PC-3 (cell line): ENCODE results near the gene RGS12. TPM values are rescaled to one million over a fixed set of nuclear protein-coding genes. Genes with fewer than 3 reads are reported as not detected.
A peak's percentile ranks its signal among the peaks of the same experiment; 100 is the strongest.

ENCODE experiments used
- ATAC-seq: fragments of 200-7000 bp; cut with Tn5 transposase; 2 replicates; pipeline ENCODE4 v1.9.1; 2020; ENCODE audit warnings: mild to moderate bottlenecking, moderate library complexity
- BruUV-seq: library from RNA; stranded (reverse); fragments of 400-500 nt; replicated peaks from 2 replicates; lab custom pipeline; 2021; lab: Mats Ljungman, UMichigan
- CTCF ChIA-PET: fragments of 300-600 bp; sonication (Branson Sonifier 250); formaldehyde crosslinking; loops from one replicate; lab custom pipeline; 2022; ENCODE audit warnings: antibody characterized with exemption; lab: Charles Lee
- POLR2A ChIA-PET: fragments of 300-600 bp; sonication (Branson Sonifier 250); formaldehyde crosslinking; loops from one replicate; lab custom pipeline; 2022; ENCODE audit warnings: antibody characterized with exemption; ENCODE audit not compliant: unreplicated experiment; lab: Charles Lee
- DNase-seq: peaks from one replicate; pipeline ENCODE4 v3.0.0-alpha.2; 2015
- H2AFZ ChIP-seq: fragments of 300-600 bp; sonication (generic); 2 replicates; pipeline ENCODE4 v1.6.0; 2016; ENCODE audit warnings: antibody characterized with exemption, low read length
- H3F3A ChIP-seq: fragments of 300-600 bp; sonication (generic); one replicate; pipeline ENCODE4 v1.6.0; 2017; ENCODE audit warnings: antibody characterized with exemption, low read length, control low read depth, mild to moderate bottlenecking; ENCODE audit not compliant: unreplicated experiment
- H3K27ac ChIP-seq: fragments of 300-600 bp; sonication (generic); 2 replicates; pipeline ENCODE4 v1.5.1; 2016; ENCODE audit warnings: mild to moderate bottlenecking, low read length
- H3K27me3 ChIP-seq: fragments of 300-600 bp; sonication (generic); 2 replicates; pipeline ENCODE4 v1.6.1; 2016; ENCODE audit warnings: low read length, mixed read lengths
- H3K36me3 ChIP-seq: fragments of 300-600 bp; sonication (generic); 2 replicates; pipeline ENCODE4 v1.6.1; 2016; ENCODE audit warnings: low read depth, mixed run types, low read length, mixed read lengths
- H3K4me1 ChIP-seq: fragments of 300-600 bp; sonication (generic); 2 replicates; pipeline ENCODE4 v1.5.1; 2016; ENCODE audit warnings: low read length; ENCODE audit not compliant: insufficient read depth
- H3K4me2 ChIP-seq: fragments of 300-600 bp; sonication (generic); 2 replicates; pipeline ENCODE4 v1.6.0; 2016; ENCODE audit warnings: low read length
- H3K4me3 ChIP-seq: fragments of 300-600 bp; sonication (generic); 2 replicates; pipeline ENCODE4 v1.5.1; 2016; ENCODE audit warnings: mild to moderate bottlenecking, low read length, mixed read lengths
- H3K79me2 ChIP-seq: fragments of 300-600 bp; sonication (generic); 2 replicates; pipeline ENCODE4 v1.6.1; 2017; ENCODE audit warnings: low read length, mixed read lengths
- H3K9ac ChIP-seq: fragments of 300-600 bp; sonication (generic); 2 replicates; pipeline ENCODE4 v1.6.0; 2016; ENCODE audit warnings: mild to moderate bottlenecking, low read length
- H3K9me2 ChIP-seq: fragments of 300-600 bp; sonication (generic); replicated peaks from 2 replicates; pipeline ENCODE4 v1.6.1; 2016; ENCODE audit warnings: mixed run types, low read length, mixed read lengths
- H3K9me3 ChIP-seq: fragments of 300-600 bp; sonication (generic); 2 replicates; pipeline ENCODE4 v1.6.1; 2016; ENCODE audit warnings: low read length, mixed read lengths
- H4K20me1 ChIP-seq: fragments of 300-600 bp; sonication (generic); 2 replicates; pipeline ENCODE4 v1.6.1; 2016; ENCODE audit warnings: low read length, mixed read lengths
- EZH2 ChIP-seq: fragments of 300-600 bp; sonication (generic); IDR thresholded peaks from one replicate; pipeline ENCODE4 v1.6.1; 2017; ENCODE audit warnings: antibody characterized with exemption, mild to moderate bottlenecking, low read length; ENCODE audit not compliant: unreplicated experiment
- EZH2phosphoT487 ChIP-seq: fragments of 300-600 bp; sonication (generic); IDR thresholded peaks from 2 replicates; pipeline ENCODE4 v1.6.1; 2018; ENCODE audit warnings: mild to moderate bottlenecking, antibody characterized with exemption, low read length, borderline replicate concordance
- intact Hi-C: fragments of 100-400 bp; cut with micrococcal nuclease; formaldehyde crosslinking; loops from 2 replicates; pipeline ENCODE4 v1.9.0; 2023
- total RNA-seq: library from RNA; depleted of rRNA; stranded (reverse); fragments of >200 nt; gene quantifications from 2 replicates; pipeline ENCODE4 v1.2.3, GENCODE V29; 2014
- TF ChIP-seq, protein P1 (sequence below): fragments of 300-600 bp; sonication (generic); conservative IDR thresholded peaks from 2 replicates; pipeline ENCODE4 v1.5.1; 2017; ENCODE audit warnings: antibody characterized with exemption, low read depth, mild to moderate bottlenecking, low read length

Gene RGS12
- total RNA-seq, 1 experiment from 2014 or later, result 10.3 TPM

DNA sequence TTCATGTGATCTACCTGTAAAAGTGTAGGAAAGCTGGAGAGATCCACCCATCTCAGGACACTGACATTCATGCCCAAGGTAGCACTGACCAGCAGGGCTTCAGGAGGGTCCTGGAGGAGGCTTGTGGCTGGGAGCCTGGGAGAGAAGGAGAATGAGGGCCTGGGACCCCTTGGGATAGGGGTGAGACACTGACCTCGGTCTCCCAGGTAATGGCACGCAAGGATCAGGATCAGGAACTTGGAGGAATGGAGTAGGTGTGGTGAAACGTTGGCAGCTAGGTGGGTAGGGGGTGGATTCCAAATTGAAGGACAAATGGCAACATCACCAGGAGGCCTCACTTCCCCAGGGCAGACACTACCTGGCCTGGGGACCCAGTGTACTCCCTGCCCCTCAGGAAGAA lies 12.4 kb upstream of the RGS12 start:
- Histone ChIP-seq H3K4me3 (no peak overlapping the region), H3K36me3 (no peaks in the 10 kb centered on the region), H3K79me2 (no peaks in the 10 kb centered on the region), H3F3A (no peaks in the 10 kb centered on the region), H3K4me1 (no peaks in the 10 kb centered on the region), H4K20me1 (no peaks in the 10 kb centered on the region), H3K4me2 (no peak overlapping the region), H3K9me2 (no peaks in the 10 kb centered on the region), H3K27me3 (no peaks in the 10 kb centered on the region), H3K27ac (no peak overlapping the region), H3K9me3 (no peaks in the 10 kb centered on the region), H2AFZ (no peak overlapping the region), H3K9ac (no peak overlapping the region)
- intact Hi-C loops, result no loop called here
- no TSS peak for BruUV-seq
- no peak for ATAC-seq
- ChIA-PET POLR2A (interaction anchor here (0.5 kb wide), 1 partner anchor 12 kb away, joined by 7 read pairs; the partner anchor contains the start of gene RGS12), CTCF (no interaction called here)
- DNase-seq, result no peak
- TF ChIP-seq, protein P1, sequence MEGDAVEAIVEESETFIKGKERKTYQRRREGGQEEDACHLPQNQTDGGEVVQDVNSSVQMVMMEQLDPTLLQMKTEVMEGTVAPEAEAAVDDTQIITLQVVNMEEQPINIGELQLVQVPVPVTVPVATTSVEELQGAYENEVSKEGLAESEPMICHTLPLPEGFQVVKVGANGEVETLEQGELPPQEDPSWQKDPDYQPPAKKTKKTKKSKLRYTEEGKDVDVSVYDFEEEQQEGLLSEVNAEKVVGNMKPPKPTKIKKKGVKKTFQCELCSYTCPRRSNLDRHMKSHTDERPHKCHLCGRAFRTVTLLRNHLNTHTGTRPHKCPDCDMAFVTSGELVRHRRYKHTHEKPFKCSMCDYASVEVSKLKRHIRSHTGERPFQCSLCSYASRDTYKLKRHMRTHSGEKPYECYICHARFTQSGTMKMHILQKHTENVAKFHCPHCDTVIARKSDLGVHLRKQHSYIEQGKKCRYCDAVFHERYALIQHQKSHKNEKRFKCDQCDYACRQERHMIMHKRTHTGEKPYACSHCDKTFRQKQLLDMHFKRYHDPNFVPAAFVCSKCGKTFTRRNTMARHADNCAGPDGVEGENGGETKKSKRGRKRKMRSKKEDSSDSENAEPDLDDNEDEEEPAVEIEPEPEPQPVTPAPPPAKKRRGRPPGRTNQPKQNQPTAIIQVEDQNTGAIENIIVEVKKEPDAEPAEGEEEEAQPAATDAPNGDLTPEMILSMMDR, result no peak
- TF ChIP-seq EZH2 (no peak), EZH2phosphoT487 (no peak)

DNA sequence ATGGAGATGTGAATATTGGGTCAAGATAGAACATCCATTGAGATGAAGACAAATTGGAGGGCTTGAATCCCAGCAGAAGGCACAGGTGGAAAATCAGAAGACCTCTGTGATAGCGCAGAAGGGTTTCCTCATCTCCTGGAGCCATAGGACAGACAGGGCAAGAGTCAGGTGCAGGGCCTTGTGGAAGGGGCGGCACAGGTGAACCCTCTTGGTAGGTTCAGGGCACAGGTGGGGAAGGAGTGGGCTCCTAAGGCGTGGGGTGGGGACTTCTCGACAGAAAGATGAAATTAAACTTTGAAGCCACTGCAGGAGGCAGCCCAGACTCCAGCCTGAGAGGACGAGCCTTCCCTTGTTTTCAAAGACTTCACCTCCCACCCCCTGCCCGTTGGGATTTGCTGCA lies 9.3 kb upstream of the RGS12 start:
- H3K4me1 ChIP-seq, result peaks cover 8% of the 10 kb centered on the region; the same call in 1 of the 2 replicates
- no peaks in the 10 kb centered on the region for H3K9me3 ChIP-seq
- H3K27me3 ChIP-seq, result no peaks in the 10 kb centered on the region
- intact Hi-C loops, result no loop called here
- H3F3A ChIP-seq, result no peaks in the 10 kb centered on the region
- DNase-seq (no peak), ATAC-seq (no peak)
- no peaks in the 10 kb centered on the region for H4K20me1 ChIP-seq
- H3K4me2 ChIP-seq, result no peak overlapping the region
- no TSS peak for BruUV-seq
- TF ChIP-seq EZH2phosphoT487 (no peak), EZH2 (no peak)
- TF ChIP-seq, protein P1, result no peak
- H3K4me3 ChIP-seq, result no peak overlapping the region
- no peaks in the 10 kb centered on the region for H3K9me2 ChIP-seq
- no peaks in the 10 kb centered on the region for H3K36me3 ChIP-seq
- ChIA-PET CTCF (no interaction called here), POLR2A (no interaction called here)
- H2AFZ ChIP-seq, result no peak overlapping the region
- no peaks in the 10 kb centered on the region for H3K79me2 ChIP-seq
- no peak overlapping the region for H3K27ac ChIP-seq
- H3K9ac ChIP-seq, result no peak overlapping the region

DNA sequence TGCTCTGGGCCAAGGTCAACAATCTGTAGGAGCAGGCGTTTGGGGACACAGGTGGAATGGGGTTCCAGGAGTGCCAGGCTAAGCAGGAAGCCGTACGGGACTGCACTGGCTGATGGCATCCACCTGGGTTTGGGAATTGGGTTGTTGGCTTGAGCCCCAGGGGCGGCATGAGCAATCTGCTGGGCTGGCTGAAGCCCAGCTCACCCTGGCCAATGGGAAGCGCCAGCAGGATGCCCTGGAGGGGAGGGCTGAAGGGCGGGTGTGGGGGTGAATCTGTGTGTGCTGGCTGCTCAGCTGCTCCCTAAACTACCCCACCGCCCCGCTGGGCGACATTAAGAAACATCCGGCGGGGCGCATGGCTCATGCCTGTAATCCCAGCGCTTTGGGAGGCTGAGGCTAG lies 8.9 kb upstream of the RGS12 start:
- ChIA-PET CTCF (no interaction called here), POLR2A (no interaction called here)
- Histone ChIP-seq H3K9ac (no peak overlapping the region), H3K79me2 (no peaks in the 10 kb centered on the region), H3K27ac (no peak overlapping the region), H3K4me1 (peaks cover 8% of the 10 kb centered on the region; the same call in 1 of the 2 replicates), H3K4me3 (no peak overlapping the region), H3K36me3 (no peaks in the 10 kb centered on the region), H3K9me3 (no peaks in the 10 kb centered on the region), H2AFZ (no peak overlapping the region), H3K27me3 (no peaks in the 10 kb centered on the region), H3F3A (no peaks in the 10 kb centered on the region), H4K20me1 (no peaks in the 10 kb centered on the region), H3K4me2 (no peak overlapping the region), H3K9me2 (no peaks in the 10 kb centered on the region)
- intact Hi-C loops, result no loop called here
- ATAC-seq, result no peak
- peak; percentile 11 for DNase-seq
- TF ChIP-seq, protein P1, result no peak
- TF ChIP-seq EZH2phosphoT487 (no peak), EZH2 (no peak)
- BruUV-seq, result no TSS peak
